Right ventricle myocardium inferior (tissue), 1 donor: ENCODE results near the gene CNOT4. TPM values are rescaled to one million over a fixed set of nuclear protein-coding genes. Genes with fewer than 3 reads are reported as not detected.
"Not testable (repeated sequence)": the region's sequence is repeated elsewhere in the genome, so short reads cannot be mapped to it uniquely, and the experiment has no call there.

Source experiments
- ATAC-seq: fragments of 200-7000 bp; cut with Tn5 transposase; one replicate; pipeline ENCODE4 v1.9.1; 2020; ENCODE audit warnings: mild to moderate bottlenecking, moderate library complexity
- DNase-seq: peaks from one replicate; pipeline ENCODE4 v3.0.0; 2021; ENCODE audit errors: missing footprints
- intact Hi-C: fragments of 100-400 bp; cut with DNase I; formaldehyde crosslinking; loops from one replicate; pipeline ENCODE4 v1.11.0; 2022
- total RNA-seq: library from RNA; stranded (reverse); fragmentation: NEBNext Ultra II Directional; extraction: Animal tissue kit (Norgen Biotek cat#: 25700); gene quantifications from one replicate; pipeline ENCODE4 v1.2.1, GENCODE V29; 2021
- donor health status: DM: no; HTN: yes; CAD: no; lungs with severe emphysema.

Gene CNOT4
- total RNA-seq, 1 donor from 2014 or later, result 26.6 TPM

- intact Hi-C loops, DNase-seq, ATAC-seq: not testable (repeated sequence)
These were observed 158.8 kb downstream of the CNOT4 start for GRCh38 chr7:135351070-135351469.

- ATAC-seq, result no peak
- no peak for DNase-seq
- intact Hi-C loops, result no loop called here
These were observed 160.2 kb downstream of the CNOT4 start for GRCh38 chr7:135349746-135350145.

GRCh38 chr7:135348493-135348892 lies 161.4 kb downstream of the CNOT4 start:
- no peak for ATAC-seq
- intact Hi-C loops, result no loop called here
- DNase-seq, result no peak

GRCh38 chr7:135343361-135343760 lies 166.5 kb downstream of the CNOT4 start:
- intact Hi-C loops, result loop anchor here (2.0 kb wide), 1 partner anchor 63 kb away; no protein-coding TSS in a partner anchor
- DNase-seq (no peak), ATAC-seq (peak; percentile 32)

GRCh38 chr7:135342887-135343286 lies 167.0 kb downstream of the CNOT4 start:
- intact Hi-C loops, result loop anchor here (2.0 kb wide), 1 partner anchor 62 kb away; no protein-coding TSS in a partner anchor
- DNase-seq (no peak), ATAC-seq (peak; percentile 92)

GRCh38 chr7:135341049-135341448 lies 168.9 kb downstream of the CNOT4 start:
- intact Hi-C loops, result no loop called here
- no peak for DNase-seq
- no peak for ATAC-seq

GRCh38 chr7:135337977-135338550 lies 171.8 kb downstream of the CNOT4 start:
- no peak for DNase-seq
- intact Hi-C loops, result no loop called here
- no peak for ATAC-seq

GRCh38 chr7:135337506-135337905 lies 172.4 kb downstream of the CNOT4 start:
- no peak for ATAC-seq
- no peak for DNase-seq
- intact Hi-C loops, result no loop called here

GRCh38 chr7:135335628-135336139 lies 174.2 kb downstream of the CNOT4 start:
- no peak for DNase-seq
- intact Hi-C loops, result no loop called here
- ATAC-seq, result peak; percentile 70

GRCh38 chr7:135334830-135335543 lies 174.9 kb downstream of the CNOT4 start:
- intact Hi-C loops, result no loop called here
- DNase-seq, result no peak

GRCh38 chr7:135333946-135334345 lies 176.0 kb downstream of the CNOT4 start:
- intact Hi-C loops, result no loop called here
- ATAC-seq, result no peak
- no peak for DNase-seq

More at GRCh38 chr7:135334830-135335543, 174.9 kb downstream of the CNOT4 start:
- ATAC-seq, result peak; percentile 17

GRCh38 chr7:135333200-135333599 lies 176.7 kb downstream of the CNOT4 start:
- intact Hi-C loops, result no loop called here
- no peak for ATAC-seq
- DNase-seq, result no peak

- DNase-seq (no peak), ATAC-seq (no peak)
- intact Hi-C loops, result no loop called here
These were observed 179.8 kb downstream of the CNOT4 start for GRCh38 chr7:135330088-135330487.

GRCh38 chr7:135328526-135328925 lies 181.4 kb downstream of the CNOT4 start:
- intact Hi-C loops, result no loop called here
- DNase-seq (no peak), ATAC-seq (no peak)

GRCh38 chr7:135328053-135328452 lies 181.8 kb downstream of the CNOT4 start:
- intact Hi-C loops, result no loop called here
- ATAC-seq, result no peak
- no peak for DNase-seq

GRCh38 chr7:135327458-135327857 lies 182.4 kb downstream of the CNOT4 start:
- DNase-seq (no peak), ATAC-seq (no peak)
- intact Hi-C loops, result no loop called here

GRCh38 chr7:135326636-135327280 lies 183.1 kb downstream of the CNOT4 start:
- intact Hi-C loops, result no loop called here
- DNase-seq (no peak), ATAC-seq (no peak)

- DNase-seq (no peak), ATAC-seq (no peak)
- intact Hi-C loops, result no loop called here
These were observed 187.1 kb downstream of the CNOT4 start for GRCh38 chr7:135322571-135323340.

- intact Hi-C loops, result no loop called here
- ATAC-seq (peak; percentile 92), DNase-seq (no peak)
These were observed 188.3 kb downstream of the CNOT4 start for GRCh38 chr7:135321556-135321955.
